ENCODE results near the gene TSSK6.

DNA sequence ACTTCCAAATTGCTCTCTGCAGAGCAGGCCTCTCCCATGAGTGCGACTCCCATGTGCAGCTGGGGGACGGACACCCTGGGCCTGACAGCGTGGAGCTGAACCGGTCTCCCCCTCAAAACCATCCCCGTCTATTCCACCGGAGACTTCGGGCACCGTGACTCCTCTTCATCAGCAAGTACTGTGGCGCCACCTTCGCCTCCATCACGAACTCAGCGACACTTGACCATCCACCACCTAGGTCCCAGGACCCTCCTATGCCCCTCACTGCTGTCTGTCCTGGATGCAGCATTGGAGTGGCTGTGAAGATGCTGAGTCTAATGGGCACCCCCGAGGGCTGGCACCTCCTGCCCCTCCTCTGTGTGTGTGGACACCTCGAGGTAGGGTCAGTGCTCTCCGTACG lies 43.3 kb upstream of the TSSK6 start:
- TF ChIP-seq, protein P1, sequence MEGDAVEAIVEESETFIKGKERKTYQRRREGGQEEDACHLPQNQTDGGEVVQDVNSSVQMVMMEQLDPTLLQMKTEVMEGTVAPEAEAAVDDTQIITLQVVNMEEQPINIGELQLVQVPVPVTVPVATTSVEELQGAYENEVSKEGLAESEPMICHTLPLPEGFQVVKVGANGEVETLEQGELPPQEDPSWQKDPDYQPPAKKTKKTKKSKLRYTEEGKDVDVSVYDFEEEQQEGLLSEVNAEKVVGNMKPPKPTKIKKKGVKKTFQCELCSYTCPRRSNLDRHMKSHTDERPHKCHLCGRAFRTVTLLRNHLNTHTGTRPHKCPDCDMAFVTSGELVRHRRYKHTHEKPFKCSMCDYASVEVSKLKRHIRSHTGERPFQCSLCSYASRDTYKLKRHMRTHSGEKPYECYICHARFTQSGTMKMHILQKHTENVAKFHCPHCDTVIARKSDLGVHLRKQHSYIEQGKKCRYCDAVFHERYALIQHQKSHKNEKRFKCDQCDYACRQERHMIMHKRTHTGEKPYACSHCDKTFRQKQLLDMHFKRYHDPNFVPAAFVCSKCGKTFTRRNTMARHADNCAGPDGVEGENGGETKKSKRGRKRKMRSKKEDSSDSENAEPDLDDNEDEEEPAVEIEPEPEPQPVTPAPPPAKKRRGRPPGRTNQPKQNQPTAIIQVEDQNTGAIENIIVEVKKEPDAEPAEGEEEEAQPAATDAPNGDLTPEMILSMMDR (conservative IDR thresholded peaks at IDR 0.05 in 1 of 2, IDR thresholded peaks at IDR 0.05 in 1 of 2; ENCODE audit: extremely low read depth in 1 of 2, insufficient read depth in 1 of 2, low read depth in 1 of 2, low read length in 2 of 2): no peak
- TF ChIP-seq EZH2 (IDR thresholded peaks at IDR 0.05; ENCODE audit: borderline replicate concordance, low read length): no peak
